HG02588 (cell line): Measurements from ENCODE around the gene ITIH4.
"Not testable (repeated sequence)": the region's sequence is repeated elsewhere in the genome, so short reads cannot be mapped to it uniquely, and the experiment has no call there.

Experiments
- ATAC-seq: cut with Tn5 transposase; IDR thresholded peaks from one replicate; pipeline ENCODE4 v1.9.1; 2021; ENCODE audit warnings: mild to moderate bottlenecking, moderate library complexity; ENCODE audit not compliant: unreplicated experiment

ITIH4 gene

DNA sequence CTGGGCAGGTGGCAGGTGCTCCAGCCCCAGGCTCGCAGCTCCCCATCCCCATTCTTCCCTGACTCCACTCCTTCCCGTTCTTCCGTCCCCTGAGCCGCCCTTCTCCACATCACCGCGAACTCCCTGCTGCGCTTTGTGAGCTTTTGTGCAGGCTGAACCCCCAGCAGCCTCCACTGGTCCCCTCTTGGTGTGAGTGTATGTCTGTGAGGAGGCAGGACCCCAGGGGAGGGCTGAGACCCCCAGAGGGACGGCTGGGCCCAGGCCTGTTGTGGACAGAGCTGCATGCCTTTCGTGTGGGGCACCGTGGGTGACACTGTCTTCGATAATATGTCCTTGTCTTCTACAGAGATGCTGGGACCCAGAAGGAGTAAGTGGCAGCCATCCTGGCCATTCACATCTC lies 43.2 kb downstream of the ITIH4 start:
- ATAC-seq: no peak

DNA sequence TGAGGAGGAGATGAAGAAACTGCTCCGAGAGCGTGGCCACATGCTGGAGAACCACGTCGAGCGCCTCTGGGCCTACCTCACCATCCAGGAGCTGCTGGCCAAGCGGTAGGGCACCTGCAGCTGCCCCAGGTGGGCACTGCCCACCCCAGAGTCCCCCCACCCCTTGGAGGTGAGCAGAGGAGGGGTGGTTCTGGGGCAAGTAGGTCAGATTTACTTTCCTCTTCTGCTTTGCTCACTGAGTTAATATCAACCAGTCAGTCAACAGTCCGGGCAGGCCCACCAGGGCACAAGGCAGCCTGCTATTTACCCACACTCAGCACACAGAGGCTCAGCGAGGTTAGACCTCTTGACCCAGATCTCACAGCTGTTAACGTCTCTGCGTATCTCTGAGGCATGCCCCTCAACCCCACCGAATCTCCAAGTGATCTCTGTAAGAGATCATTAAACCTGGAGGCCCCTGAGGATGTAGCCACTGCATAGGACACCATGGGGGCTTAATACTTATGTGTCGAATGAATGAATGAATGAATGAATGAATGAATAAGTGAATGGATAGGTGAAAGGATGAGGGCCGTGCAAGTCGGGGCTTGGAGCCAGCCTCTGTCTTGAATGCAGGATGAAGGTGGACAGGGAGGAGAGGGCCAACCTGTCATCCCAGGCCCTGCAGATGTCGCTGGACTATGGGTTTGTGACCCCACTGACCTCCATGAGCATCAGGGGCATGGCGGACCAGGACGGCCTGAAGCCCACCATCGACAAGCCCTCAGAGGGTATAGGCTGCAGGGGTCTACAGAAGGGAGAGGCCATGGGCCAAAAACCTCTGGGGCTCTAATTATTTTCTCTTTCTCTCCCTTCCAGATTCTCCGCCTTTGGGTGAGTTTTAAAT lies 43.9 kb downstream of the ITIH4 start:
- ATAC-seq: no peak

DNA sequence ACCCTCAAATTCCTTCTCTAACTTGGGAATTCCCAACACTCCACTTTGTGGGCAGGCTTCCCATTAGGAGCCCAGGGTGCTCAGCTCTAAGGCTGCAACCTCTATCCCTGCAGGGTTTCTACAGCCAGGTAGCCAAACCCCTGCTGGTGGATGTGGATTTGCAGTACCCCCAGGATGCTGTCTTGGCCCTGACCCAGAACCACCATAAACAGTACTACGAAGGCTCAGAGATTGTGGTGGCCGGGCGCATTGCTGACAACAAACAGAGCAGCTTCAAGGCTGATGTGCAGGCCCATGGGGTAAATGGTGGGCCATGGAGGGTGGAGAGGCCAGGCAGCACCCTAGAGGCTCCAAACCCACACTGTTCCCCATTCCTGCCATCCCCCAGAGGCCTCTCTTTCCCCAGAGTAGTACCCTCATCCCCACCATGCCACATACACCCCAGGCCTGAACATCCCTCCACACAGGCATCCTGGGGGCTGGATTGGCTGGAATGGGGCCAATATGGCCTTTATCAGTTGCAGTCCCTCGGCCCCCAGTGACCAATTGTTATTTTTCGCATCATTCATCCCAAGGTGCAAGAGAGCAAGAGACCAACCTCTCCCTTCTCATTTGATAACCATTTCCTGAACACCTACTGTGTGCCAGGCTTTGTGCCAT lies 45.4 kb downstream of the ITIH4 start:
- ATAC-seq: no peak

DNA sequence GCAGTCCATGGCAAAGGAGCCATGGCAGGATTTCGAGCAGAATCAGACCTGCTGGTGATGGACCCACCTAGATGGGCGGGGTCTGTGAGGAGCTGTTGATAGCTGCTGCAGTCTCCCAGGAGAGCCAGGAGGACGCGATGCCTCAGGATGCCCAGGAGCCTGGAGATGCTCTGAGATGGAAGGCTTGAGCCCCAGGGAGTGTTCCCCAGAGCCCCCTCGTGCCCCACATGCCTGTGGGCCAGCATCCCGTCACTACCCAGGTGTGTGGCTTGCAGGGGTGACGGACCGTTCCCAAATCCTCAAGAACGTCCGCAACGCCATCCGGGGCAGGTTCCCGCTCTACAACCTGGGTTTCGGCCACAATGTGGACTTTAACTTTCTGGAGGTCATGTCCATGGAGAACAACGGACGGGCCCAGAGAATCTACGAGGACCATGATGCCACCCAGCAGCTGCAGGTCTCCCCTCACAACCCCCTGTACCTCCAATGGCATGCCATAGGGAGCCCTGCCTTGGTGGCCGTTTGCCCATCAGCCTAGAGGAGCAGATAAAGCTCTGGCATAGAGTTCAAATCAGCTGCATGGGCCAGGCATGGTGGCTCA lies 46.4 kb downstream of the ITIH4 start:
- ATAC-seq: no peak

DNA sequence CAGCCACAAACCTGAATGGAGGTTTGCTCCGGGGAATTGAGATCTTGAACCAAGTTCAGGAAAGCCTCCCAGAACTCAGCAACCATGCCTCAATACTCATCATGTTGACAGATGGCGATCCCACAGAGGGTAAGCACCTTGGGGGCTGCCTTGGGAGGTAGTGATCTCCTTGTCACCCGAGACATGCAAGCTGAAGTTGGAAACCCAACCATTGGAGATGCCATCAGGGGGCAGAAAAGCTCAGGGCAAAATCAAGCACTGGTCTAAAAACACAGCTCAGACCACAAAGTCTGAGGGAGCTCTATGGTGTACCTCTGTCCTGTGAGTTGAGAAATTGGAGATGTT lies 47.3 kb downstream of the ITIH4 start:
- ATAC-seq: no peak

DNA sequence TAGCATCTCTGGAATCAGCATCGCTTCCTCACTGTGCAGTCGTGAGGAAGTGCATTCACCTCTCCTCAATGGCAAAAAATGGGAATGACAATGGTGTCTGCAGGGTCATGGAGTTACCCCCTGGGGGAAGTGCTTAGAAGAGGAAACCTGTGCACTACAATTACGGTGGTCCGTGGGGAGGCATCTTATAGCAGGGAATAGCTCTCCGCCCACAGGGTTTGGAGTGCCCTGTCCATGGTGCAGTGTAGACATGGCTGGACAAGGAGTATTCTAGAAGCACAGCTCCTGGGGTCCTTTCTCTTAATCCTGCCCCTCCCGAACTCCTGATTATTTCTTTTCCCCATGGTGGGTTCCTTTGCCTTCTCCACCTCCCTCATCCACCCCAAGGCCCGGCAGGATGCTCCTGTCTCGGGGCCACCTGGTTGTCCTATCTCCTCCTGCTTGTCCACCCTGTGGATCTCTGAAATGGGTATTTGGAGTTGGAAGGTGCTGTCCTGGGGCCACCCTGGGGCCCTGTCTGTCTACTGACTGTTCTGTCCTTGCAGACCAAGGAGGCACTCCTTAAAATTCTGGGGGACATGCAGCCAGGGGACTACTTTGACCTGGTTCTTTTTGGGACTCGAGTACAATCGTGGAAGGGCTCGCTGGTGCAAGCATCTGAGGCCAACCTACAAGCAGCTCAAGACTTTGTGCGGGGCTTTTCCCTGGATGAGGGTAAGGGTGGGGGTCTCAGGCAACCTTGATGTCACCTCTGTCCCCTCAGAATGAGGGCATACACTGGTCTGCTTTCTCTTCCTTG lies 47.9 kb downstream of the ITIH4 start:
- no peak for ATAC-seq

DNA sequence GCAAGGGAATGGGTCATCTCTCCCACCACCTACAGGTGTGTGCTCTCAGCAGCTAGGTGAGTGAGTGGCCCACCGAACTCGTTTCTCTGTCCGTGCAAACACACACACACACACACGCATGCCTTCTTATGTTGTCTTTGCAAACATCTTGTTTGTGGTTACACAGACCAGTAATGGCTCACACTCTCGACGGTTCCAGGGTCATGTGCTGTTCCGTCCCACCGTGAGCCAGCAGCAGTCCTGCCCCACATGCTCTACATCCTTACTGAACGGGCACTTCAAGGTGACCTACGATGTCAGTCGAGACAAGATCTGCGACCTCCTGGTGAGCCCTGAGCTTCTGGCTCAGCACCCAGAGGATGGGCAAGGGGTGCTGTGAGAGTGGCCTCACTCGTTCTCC lies 48.7 kb downstream of the ITIH4 start:
- no peak for ATAC-seq

DNA sequence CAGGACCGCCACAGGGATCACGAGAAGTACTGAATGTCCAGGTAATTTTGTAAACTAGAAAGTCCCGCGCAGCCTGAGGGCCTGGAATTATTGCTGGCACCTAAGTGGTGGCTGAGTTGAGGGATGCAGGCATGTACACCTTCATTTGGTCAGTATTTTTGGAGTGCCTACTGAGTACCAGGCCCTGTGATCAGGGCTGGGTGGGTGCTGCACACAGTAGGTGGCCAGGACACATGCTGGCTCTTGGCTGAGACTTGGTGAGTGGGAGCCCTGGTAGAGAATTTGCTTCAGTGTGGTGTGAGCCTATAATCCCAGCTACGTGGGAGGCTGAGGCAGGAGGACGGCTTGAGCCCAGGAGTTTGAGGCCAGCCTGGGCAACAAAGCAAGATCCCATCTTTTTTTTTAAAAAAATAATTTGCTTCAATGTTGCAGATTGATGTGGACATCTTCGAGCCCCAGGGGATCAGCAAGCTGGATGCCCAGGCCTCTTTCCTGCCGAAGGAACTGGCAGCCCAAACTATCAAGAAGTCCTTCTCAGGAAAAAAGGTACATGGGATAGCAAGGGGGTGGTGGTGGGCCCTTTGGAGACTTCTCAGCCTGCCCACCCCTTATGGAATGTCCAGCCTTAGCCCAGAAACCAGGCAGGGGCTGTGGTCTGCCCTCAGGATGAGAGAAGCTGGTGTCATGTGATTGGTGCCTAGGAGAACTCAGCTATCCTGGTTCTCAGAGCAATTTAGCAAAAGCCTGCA lies 50.5 kb downstream of the ITIH4 start:
- ATAC-seq: no peak

DNA sequence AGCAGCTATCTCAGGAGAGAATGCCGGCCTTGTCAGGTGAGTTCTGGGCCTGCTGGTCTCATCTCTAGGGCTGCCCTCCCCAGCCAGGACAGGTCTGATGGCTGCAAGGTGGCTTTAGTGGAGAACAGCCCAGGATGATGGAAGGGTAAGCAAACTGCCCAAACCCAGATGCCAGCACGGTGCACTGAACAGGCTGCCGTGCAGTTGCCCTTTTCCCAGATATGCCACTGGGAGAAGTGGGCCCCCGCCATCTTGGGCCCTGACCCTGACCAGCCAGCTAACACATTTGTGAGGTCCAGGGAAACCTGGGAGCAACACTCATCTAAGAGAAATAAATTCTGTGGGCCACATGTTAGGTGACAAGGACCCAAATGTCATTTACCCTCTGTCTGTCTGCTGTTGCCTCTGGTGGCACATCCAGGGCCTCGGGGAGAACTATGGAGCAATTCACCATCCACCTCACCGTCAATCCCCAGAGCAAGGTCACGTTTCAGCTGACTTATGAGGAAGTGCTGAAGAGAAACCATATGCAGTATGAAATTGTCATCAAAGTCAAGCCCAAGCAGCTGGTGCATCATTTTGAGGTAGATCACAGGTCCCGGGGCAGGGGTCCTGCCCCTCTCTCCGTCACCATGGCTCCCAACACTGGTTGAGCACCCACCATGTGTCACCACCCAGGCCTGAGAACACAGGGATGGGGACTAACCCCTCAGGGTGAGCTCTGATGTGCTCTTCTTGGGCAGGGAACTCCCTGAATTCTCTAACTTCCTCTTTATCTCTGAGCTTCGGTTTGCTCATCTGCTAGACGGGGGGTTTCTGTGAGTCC lies 51.2 kb downstream of the ITIH4 start:
- peak; percentile 73 for ATAC-seq

DNA sequence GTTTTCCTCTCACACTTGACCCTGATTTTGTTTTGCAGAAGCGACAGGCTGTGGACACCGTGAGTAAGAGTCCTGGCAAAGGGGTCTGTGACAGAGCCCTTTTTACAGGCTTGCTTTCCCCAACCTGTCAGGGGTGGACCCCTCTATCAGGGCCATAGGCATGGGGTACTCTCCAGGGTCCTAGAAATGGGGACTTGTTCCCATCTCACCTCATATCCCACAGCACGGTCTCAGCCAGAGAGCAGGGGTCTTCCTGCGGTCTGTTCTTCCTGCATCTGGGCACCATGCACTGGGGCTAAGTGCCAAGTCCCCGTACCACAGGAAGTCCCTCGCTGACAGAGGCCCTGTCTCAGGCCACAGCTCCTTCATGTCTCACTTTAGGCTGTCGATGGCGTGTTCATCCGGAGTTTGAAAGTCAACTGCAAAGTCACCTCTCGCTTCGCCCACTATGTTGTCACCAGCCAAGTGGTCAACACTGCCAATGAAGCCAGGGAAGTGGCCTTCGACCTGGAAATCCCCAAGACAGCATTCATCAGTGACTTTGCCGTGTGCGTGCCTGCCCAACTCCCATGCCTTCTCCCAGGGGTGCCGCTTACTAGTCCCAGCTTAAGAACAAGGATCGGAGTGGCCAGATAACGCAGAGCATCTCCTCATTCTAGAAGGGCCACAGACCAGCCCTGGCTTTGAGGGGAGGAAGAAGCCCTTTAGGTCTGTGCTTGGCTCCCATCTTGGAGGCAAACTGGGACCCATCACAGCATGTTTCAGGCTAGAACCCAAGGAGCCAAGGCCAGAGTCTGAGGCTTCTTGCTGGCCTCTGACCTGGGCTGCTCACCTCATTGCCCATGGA lies 52.3 kb downstream of the ITIH4 start:
- no peak for ATAC-seq

DNA sequence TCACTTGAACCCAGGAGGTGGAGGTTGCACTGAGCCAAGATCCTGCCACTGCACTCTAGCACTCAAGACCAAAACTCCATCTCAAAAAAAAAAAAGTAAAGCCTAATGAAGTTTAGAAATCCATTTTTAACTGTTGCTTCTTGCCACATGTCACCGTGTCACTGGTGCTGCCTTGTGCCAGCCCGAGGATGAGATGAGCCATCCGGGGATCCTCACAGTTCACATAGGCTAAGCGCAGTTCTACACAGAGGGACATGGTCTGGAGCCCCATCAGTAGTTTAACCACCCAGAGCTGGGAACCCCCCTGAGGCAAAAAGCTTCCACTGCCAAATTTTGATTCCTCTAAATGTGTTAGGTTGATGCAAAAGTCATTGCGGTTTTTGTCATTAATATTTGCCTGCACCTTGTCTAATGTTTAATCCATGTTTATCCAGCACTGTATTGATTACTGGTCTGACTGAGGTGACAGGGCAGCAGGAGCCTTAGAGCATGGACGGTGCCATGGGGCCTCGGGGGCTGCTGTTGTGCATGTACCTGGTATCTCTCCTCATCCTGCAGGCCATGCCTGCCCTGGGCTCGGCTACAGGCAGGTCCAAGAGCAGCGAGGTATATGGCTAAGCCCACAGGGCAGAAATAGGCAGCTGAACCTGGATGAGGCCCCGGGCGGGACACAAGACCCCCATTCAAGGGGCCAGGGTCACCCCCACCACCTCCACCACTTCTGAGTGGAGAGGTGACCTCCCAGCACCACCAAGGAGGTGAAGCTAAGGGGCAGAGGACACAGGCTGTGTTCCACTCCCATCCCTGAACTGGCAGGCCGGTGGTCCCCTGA lies 53.1 kb downstream of the ITIH4 start, which contains the start of gene ITIH1:
ITIH1 (plus strand) TSS at position 473 of the 832 bp plus-strand sequence; CDS start at position 490, 17 bp downstream.
- ATAC-seq: no peak

DNA sequence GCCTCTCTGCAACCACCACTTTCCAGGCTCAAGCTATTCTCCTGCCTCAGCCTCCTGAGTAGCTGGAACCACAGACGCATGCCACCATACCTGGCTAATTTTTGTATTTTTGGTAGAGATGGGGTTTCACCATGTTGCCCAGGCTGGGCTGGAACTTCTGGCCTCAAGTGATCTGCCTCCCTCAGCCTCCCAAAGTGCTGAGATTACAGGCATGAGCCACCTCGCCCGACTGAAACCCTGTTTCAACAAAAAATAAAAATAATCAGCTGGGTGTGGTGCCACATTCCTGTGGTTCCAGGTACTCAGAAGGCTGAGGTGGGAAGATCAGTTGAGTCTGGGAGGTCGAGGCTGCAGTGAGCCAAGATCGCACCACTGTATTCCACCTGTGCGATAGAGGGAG lies 54.0 kb downstream of the ITIH4 start:
- not testable (repeated sequence) for ATAC-seq

DNA sequence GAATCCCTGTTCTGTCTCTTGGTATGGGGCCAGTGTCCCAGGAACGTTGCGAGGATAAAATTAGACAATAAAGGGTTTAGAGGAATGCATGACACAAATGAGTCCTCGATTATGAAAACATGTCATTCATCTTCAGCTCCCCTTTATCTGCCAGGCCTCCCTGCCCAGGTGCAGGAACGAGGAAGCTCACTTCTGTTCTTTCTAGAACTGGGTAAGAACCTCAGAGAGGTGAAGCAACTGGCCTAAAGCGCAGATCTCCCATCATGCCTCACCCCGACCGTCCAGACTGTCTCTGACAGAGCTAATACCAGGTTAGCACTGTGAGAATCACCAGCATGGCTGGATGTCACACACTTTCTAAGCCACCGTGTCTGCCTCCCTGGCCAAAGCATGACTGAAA lies 54.6 kb downstream of the ITIH4 start:
- no peak for ATAC-seq

DNA sequence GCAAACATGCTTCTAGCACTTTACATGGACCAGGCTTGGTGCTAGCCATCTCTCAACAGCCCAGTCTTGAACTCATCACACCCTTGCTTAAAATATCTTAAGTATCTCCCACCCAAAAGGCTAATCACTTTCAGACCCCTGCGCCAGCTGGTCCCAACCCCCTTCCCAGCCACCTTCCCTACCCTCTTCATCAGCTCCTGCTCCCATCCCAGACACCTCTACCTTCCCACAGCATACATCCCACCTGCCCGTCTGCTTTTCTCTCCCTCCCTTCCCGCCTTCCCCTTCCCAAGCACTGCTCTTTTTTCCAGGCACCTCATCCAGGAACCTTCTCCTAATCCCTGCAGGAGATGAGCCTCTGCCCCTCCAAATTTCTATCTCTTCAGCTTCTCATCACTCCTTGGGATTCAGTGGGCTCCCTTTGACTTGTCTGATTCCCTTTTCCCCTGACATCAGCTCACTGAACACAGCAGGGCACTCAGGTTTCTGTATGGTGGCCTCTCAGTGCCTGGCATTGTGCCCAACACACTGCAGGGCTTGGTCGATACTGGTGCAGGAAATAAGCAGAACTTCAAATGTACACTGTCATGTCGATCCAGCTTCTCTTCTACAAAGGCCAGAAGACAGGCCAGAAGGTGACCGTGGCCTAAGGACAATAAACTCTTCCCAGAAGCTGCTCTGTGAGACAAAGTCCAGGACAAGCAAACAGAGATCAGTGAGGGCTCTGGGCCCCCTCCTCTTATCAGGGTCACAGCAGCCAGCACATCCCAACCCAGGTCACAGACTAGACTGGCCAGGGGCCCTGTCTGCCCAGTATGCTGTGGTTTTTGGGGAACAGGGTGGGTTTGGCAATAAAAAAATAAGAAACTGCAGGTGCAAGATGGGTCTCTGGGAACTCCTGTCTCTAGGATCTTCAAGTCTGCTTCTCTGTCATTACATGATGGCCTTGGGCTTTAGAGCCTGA lies 55.3 kb downstream of the ITIH4 start:
- ATAC-seq: no peak

DNA sequence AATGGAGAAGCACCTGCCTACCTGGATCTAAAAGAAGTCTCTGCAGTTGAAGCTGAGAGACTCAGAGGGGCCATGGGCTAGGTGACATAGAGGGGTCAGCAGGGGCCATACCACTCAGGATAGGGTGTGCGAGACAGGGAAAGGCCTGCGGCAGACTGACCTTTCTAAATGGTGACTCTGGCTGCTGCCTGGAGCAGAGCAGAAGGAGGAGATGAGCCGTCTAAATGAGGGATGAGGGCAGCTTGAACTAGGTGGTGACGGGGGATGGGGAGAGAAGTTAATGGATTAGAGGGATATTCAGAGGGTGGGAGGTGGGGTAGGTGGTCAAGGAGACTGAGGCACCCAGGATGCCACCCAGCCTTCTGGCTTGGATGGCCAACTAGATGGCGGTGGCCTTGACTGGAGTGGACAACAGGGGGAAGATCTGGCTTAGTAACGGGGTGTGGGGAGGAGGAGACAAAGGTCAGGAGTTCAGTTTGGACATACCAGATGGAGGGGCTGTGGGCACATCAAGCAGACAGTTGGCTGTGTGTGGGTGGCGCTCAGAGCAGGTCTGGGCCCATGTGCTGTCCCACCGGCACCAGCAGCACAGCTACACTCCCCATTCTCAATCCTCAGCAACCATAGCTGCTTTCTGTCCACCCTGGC lies 56.3 kb downstream of the ITIH4 start:
- ATAC-seq: no peak
